DMS114 treated with DMSO at 0.1 percent for 48 hours (cell line): ENCODE measurements around the gene NR2F1.

Source experiments
- DNase-seq: peaks from one replicate; lab custom pipeline; 2025; ENCODE audit not compliant: unreplicated experiment; lab: John Stamatoyannopoulos, UW

NR2F1 gene

GRCh38 chr5:93603793-93604643, 21.0 kb downstream of the NR2F1 start:
- DNase-seq: peak; percentile 73

GRCh38 chr5:93604644-93605515, 21.9 kb downstream of the NR2F1 start:
- DNase-seq: no peak

- DNase-seq: no peak
These were observed 23.3 kb downstream of the NR2F1 start for GRCh38 chr5:93606382-93606752.

- DNase-seq: peak; percentile 80
These were observed 24.6 kb downstream of the NR2F1 start for GRCh38 chr5:93607367-93608258.

- no peak for DNase-seq
These were observed 25.8 kb downstream of the NR2F1 start for GRCh38 chr5:93608855-93609254.

- DNase-seq: no peak
These were observed 26.7 kb downstream of the NR2F1 start for GRCh38 chr5:93609762-93610161.

GRCh38 chr5:93610581-93611272, 27.7 kb downstream of the NR2F1 start:
- no peak for DNase-seq

GRCh38 chr5:93611273-93611975, 28.4 kb downstream of the NR2F1 start:
- DNase-seq: no peak

GRCh38 chr5:93611976-93612854, 29.2 kb downstream of the NR2F1 start:
- peak; percentile 66 for DNase-seq

- DNase-seq: no peak
These were observed 29.8 kb downstream of the NR2F1 start for GRCh38 chr5:93612855-93613243.

- DNase-seq: no peak
These were observed 33.6 kb downstream of the NR2F1 start for GRCh38 chr5:93616538-93617174.

- peak; percentile 90 for DNase-seq
These were observed 37.7 kb downstream of the NR2F1 start for GRCh38 chr5:93620487-93621326.

- peak; percentile 91 for DNase-seq
These were observed 38.3 kb downstream of the NR2F1 start for GRCh38 chr5:93621327-93621798.

- peak; percentile 83 for DNase-seq
These were observed 39.3 kb downstream of the NR2F1 start for GRCh38 chr5:93622240-93622885.

GRCh38 chr5:93623153-93623552, 40.1 kb downstream of the NR2F1 start:
- no peak for DNase-seq

GRCh38 chr5:93626801-93627200, 43.8 kb downstream of the NR2F1 start:
- DNase-seq: no peak

GRCh38 chr5:93632327-93632726, 49.3 kb downstream of the NR2F1 start:
- DNase-seq: no peak
